ENCODE measurements around the gene OSBPL6. TPM values are rescaled to one million over a fixed set of nuclear protein-coding genes. Genes with fewer than 3 reads are reported as not detected.

The OSBPL6 gene
- total and polyA plus RNA-seq, 11 donors: 1.2 to 9.6 (median 4.2) TPM

DNA sequence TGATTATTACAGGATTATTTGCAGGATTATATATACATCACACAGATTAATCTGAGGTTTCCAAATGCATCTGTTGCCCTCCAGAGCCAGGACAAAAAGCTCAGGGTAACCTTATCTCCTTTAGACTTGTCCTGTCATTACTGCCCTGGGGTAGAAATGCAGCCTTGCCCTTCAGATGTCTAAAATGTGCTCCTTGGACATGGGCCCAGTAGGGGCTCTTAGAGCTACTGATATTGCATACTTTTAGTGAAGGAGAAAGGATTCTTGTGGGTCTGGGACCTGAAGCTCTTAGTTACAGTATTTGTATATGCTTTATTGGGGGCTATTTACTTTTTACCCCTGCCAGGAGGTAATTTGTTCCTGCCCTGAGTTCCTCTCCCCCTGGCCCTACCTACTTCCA is 200.5 kb downstream of the OSBPL6 start:
- intact Hi-C loops (cut with DNase I): loop anchor here in 3 of 10 donors (10.0 kb wide), 2 partner anchors 260 to 280 kb away; partner anchors contain the start of gene RBM45 (in 1 of the 3)
- ATAC-seq: peak in 1 of 4 donors; percentile 32
- DNase-seq: no peak
- TF ChIP-seq POLR2A (IDR thresholded peaks at IDR 0.05) (no peak), CTCF (IDR thresholded peaks at IDR 0.05) (no peak)
- Histone ChIP-seq H3K27ac (no peak overlapping the region), H3K36me3 (peaks cover 0 to 2% (median 0%) of the 10 kb centered on the region in 9 donors), H3K9me3 (no peaks in the 10 kb centered on the region), H3K27me3 (no peaks in the 10 kb centered on the region), H3K4me3 (no peak overlapping the region), H3K4me1 (peaks cover 0 to 3% (median 0%) of the 10 kb centered on the region in 12 donors)

GRCh38 chr2:178395295-178395694 is 201.0 kb downstream of the OSBPL6 start:
- 77 to 87% (median 79%) methylated on average over 2 of the region's 2 CpGs for WGBS, 4 donors
- ATAC-seq: no peak
- intact Hi-C loops (cut with DNase I): loop anchor here in 3 of 10 donors (10.0 kb wide), 2 partner anchors 260 to 280 kb away; partner anchors contain the start of gene RBM45 (in 1 of the 3)

GRCh38 chr2:178395941-178396570 is 201.7 kb downstream of the OSBPL6 start:
- no peak for ATAC-seq

More at GRCh38 chr2:178395295-178395694, 201.0 kb downstream of the OSBPL6 start:
- TF ChIP-seq CTCF (IDR thresholded peaks at IDR 0.05) (no peak), POLR2A (IDR thresholded peaks at IDR 0.05) (no peak)
- Histone ChIP-seq H3K4me1 (peaks cover 0 to 3% (median 0%) of the 10 kb centered on the region in 12 donors), H3K4me3 (no peak overlapping the region), H3K27ac (no peak overlapping the region), H3K36me3 (peaks cover 0 to 2% (median 0%) of the 10 kb centered on the region in 9 donors), H3K27me3 (no peaks in the 10 kb centered on the region), H3K9me3 (no peaks in the 10 kb centered on the region)
- no peak for DNase-seq

More at GRCh38 chr2:178395941-178396570, 201.7 kb downstream of the OSBPL6 start:
- H3K27me3 ChIP-seq: no peaks in the 10 kb centered on the region
- H3K9me3 ChIP-seq: no peaks in the 10 kb centered on the region
- intact Hi-C loops (cut with DNase I): loop anchor here in 3 of 10 donors (10.0 kb wide), 2 partner anchors 261 to 281 kb away; partner anchors contain the start of gene RBM45 (in 1 of the 3)
- H3K27ac ChIP-seq: no peak overlapping the region
- peaks cover 0 to 3% (median 0%) of the 10 kb centered on the region in 12 donors for H3K4me1 ChIP-seq
- H3K36me3 ChIP-seq: peaks cover 0 to 2% (median 0%) of the 10 kb centered on the region in 9 donors
- H3K4me3 ChIP-seq: no peak overlapping the region
- WGBS, 4 donors: 75 to 82% (median 76%) methylated on average over 8 of the region's 8 CpGs
- no peak for DNase-seq
- TF ChIP-seq CTCF (IDR thresholded peaks at IDR 0.05) (no peak), POLR2A (IDR thresholded peaks at IDR 0.05) (no peak)

Measured in heart left ventricle (tissue), 16 donors.